ENCODE data around the gene PACSIN1.

The PACSIN1 gene

GRCh38 chr6:34535646-34536045 lies 69.8 kb downstream of the PACSIN1 start:
- no peak for TF ChIP-seq CTCF (IDR thresholded peaks at IDR 0.05; ENCODE audit: low read depth, low read length)

GRCh38 chr6:34536251-34536958 lies 70.5 kb downstream of the PACSIN1 start:
- DNase-seq (ENCODE audit: extremely low read depth, low read depth): no peak
- no peak for TF ChIP-seq CTCF (IDR thresholded peaks at IDR 0.05; ENCODE audit: low read depth, low read length)

More at GRCh38 chr6:34535646-34536045, 69.8 kb downstream of the PACSIN1 start:
- DNase-seq (ENCODE audit: extremely low read depth, low read depth): no peak

GRCh38 chr6:34536959-34537848 lies 71.3 kb downstream of the PACSIN1 start:
- no peak for TF ChIP-seq CTCF (IDR thresholded peaks at IDR 0.05; ENCODE audit: low read depth, low read length)

DNA sequence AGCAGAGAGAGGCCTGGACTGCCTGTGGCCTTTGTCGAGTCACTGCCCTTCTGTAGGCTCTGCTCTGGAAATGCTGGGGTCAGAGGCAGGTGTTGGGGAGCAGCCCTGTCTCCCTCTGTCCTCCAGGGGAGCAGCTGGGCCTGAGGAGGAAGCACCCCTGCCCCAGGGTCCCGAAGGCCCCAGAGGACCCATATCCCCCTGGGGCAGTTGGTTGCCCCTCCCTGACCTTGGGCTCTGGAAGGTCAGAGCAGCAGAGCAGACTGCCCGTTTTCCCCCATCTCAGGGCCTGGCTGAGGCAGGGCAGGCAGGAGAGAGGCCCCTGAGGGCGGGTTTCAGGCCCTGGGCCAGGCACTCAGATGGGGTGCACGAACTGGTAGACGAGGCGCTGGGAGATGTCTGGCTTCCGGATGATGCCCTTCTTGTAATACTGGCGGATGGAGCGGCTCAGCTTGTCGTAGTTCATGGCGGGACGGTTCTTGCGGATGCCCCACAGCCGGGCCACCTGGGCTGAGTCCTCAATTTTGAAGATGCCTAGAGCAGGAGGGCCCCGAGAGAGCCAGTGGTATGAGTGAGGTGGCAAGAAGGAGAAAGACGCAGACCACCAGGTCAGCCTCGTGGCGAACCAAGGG lies 72.2 kb downstream of the PACSIN1 start:
- no peak for TF ChIP-seq CTCF (IDR thresholded peaks at IDR 0.05; ENCODE audit: low read depth, low read length)
- no peak for DNase-seq (ENCODE audit: extremely low read depth, low read depth)

More at GRCh38 chr6:34536959-34537848, 71.3 kb downstream of the PACSIN1 start:
- no peak for DNase-seq (ENCODE audit: extremely low read depth, low read depth)

DNA sequence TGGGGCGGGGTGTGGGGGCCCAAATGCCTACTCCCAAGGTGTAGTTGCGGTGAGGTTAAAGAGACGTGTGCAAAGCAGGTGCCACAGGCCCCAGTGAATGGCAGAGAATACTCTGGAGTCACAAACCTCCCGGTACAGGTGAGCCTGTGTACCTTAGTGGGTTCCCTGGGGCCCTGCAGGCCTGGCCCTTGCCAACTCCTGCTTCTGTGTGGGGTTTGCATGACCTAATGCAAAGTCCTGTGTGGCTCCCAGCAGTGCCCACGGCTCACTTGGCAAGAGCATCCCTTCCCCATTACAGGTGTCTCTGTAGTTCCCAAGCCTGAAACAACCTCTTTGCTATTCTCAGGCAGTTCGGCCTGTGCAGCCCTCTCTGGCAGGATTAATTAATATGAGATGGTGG lies 72.7 kb downstream of the PACSIN1 start:
- TF ChIP-seq CTCF (IDR thresholded peaks at IDR 0.05; ENCODE audit: low read depth, low read length): no peak
- no peak for DNase-seq (ENCODE audit: extremely low read depth, low read depth)

- no peak for TF ChIP-seq CTCF (IDR thresholded peaks at IDR 0.05; ENCODE audit: low read depth, low read length)
- no peak for DNase-seq (ENCODE audit: extremely low read depth, low read depth)
Observed at GRCh38 chr6:34539181-34539580, 73.3 kb downstream of the PACSIN1 start.

All from AG09319 (cell line).